K562 (cell line): ENCODE data around the gene ARHGEF10L. TPM values are rescaled to one million over a fixed set of nuclear protein-coding genes. Genes with fewer than 3 reads are reported as not detected.

ENCODE experiments used
- ATAC-seq: fragments of 200-7000 bp; cut with Tn5 transposase; 3 replicates; pipeline ENCODE4 v1.9.1; 2020; ENCODE audit warnings: moderate library complexity
- BruUV-seq: library from RNA; stranded (reverse); fragments of 400-500 nt; replicated peaks from 2 replicates; lab custom pipeline; 2021; lab: Mats Ljungman, UMichigan
- CTCF ChIA-PET: fragments of 300-600 bp; formaldehyde crosslinking; extraction: SDS; loops from one replicate; lab custom pipeline; 2021; ENCODE audit warnings: low intra/inter-chr PET ratio; lab: Yijun Ruan, JAX
- POLR2A ChIA-PET: fragments of 300-600, 350-650 bp; sonication (Branson Sonifier 250); formaldehyde crosslinking; extraction: SDS; loops from one replicate; lab custom pipeline; 2021; ENCODE audit warnings: antibody characterized with exemption, inconsistent platforms; lab: Yijun Ruan, JAX
- DNase-seq, 4 experiments: peaks; one replicate each; pipeline versions ENCODE4 v3.0.0 to v3.0.0-alpha.2; 2011 to 2018; ENCODE audit warnings: low spot score in 3 of 4, mixed read lengths in 3 of 4; ENCODE audit errors: extremely low read depth in 1 of 4
- FAIRE-seq: peaks from 2 replicates; lab custom pipeline; 2011; peaks lifted over from hg19 to GRCh38; lab: Jason Lieb, UNC
- H2AFZ ChIP-seq: 2 replicates; pipeline ENCODE4 v1.6.0; 2011; ENCODE audit warnings: low read depth, low read length, control low read depth, inconsistent platforms
- H3K27ac ChIP-seq: fragments of 200-600 bp; 3 replicates; pipeline ENCODE4 v1.8.0; 2011; ENCODE audit warnings: low read depth, mild to moderate bottlenecking, control low read depth, inconsistent platforms, low read length, moderate library complexity, mixed read lengths; ENCODE audit errors: extremely low read depth
- H3K27me3 ChIP-seq, 2 experiments: fragments of 300-600 bp in 1 of 2; 2 replicates in 1 of 2; 3 replicates in 1 of 2; pipeline versions ENCODE4 v1.6.0 to v1.8.0; 2011; ENCODE audit warnings: inconsistent platforms in 2 of 2, low read length in 2 of 2, mild to moderate bottlenecking in 1 of 2, mixed read lengths in 1 of 2, moderate library complexity in 1 of 2; ENCODE audit not compliant: control insufficient read depth in 2 of 2, insufficient read depth in 2 of 2
- H3K36me3 ChIP-seq: fragments of 300-600 bp; 3 replicates; pipeline ENCODE4 v1.8.0; 2011; ENCODE audit warnings: mild to moderate bottlenecking, low read length, inconsistent platforms; ENCODE audit not compliant: control insufficient read depth, insufficient read depth
- H3K4me1 ChIP-seq, 2 experiments: fragments of 200-600 bp in 1 of 2; replicated peaks in 1 of 2; 2 replicates in 1 of 2; 3 replicates in 1 of 2; pipeline versions ENCODE4 v1.5.1 to v1.8.0; 2011; ENCODE audit warnings: inconsistent platforms in 2 of 2, low read length in 2 of 2, mild to moderate bottlenecking in 1 of 2, mixed read lengths in 1 of 2, moderate library complexity in 1 of 2; ENCODE audit not compliant: control insufficient read depth in 2 of 2, insufficient read depth in 2 of 2
- H3K4me2 ChIP-seq: 2 replicates; pipeline ENCODE4 v1.6.1; 2011; ENCODE audit warnings: low read length, control low read depth, inconsistent platforms, mixed read lengths; ENCODE audit not compliant: insufficient read depth
- H3K4me3 ChIP-seq: fragments of 200-600 bp; sonication (generic), shearing (Covaris generic); 2 replicates; pipeline ENCODE4 v1.5.1; 2016; ENCODE audit warnings: control low read depth, inconsistent platforms
- H3K79me2 ChIP-seq: fragments of 200-600 bp; 3 replicates; pipeline ENCODE4 v1.8.0; 2011; ENCODE audit warnings: low read length, inconsistent platforms; ENCODE audit not compliant: control insufficient read depth, insufficient read depth
- H3K9ac ChIP-seq, 2 experiments: 2 replicates each; pipeline versions ENCODE4 v1.6.0 to v1.6.1; 2011; ENCODE audit warnings: low read depth in 2 of 2, low read length in 2 of 2, control low read depth in 1 of 2, inconsistent platforms in 1 of 2, mild to moderate bottlenecking in 1 of 2, mixed read lengths in 1 of 2; ENCODE audit not compliant: insufficient read depth in 1 of 2
- H3K9me1 ChIP-seq: one replicate; pipeline ENCODE4 v1.6.0; 2011; ENCODE audit warnings: inconsistent platforms, mild to moderate bottlenecking, low read length, moderate library complexity; ENCODE audit not compliant: control insufficient read depth, insufficient read depth
- H3K9me3 ChIP-seq: replicated peaks from 2 replicates; pipeline ENCODE4 v1.5.1; 2011; ENCODE audit warnings: low read depth, low read length, inconsistent platforms; ENCODE audit not compliant: control insufficient read depth, insufficient read depth
- H4K20me1 ChIP-seq: replicated peaks from 2 replicates; pipeline ENCODE4 v1.6.1; 2011; ENCODE audit warnings: low read length, inconsistent platforms, mixed read lengths; ENCODE audit not compliant: control insufficient read depth, insufficient read depth
- DDX20 ChIP-seq: fragments of 450-650 bp; IDR thresholded peaks from 2 replicates; pipeline ENCODE4 v1.6.1; 2016; ENCODE audit warnings: missing genetic modification characterization, low read depth, mild to moderate bottlenecking, missing compliant biosample characterization, moderate library complexity
- ELF4 ChIP-seq: fragments of 450-650 bp; formaldehyde crosslinking; IDR thresholded peaks from 2 replicates; pipeline ENCODE4 v1.4.0; 2022; ENCODE audit warnings: missing genetic modification characterization
- HDAC6 ChIP-seq: IDR thresholded peaks from 2 replicates; pipeline ENCODE4 v1.6.1; 2012; ENCODE audit warnings: low read depth, mild to moderate bottlenecking, control low read depth, inconsistent platforms, low read length, moderate library complexity
- PCBP2 ChIP-seq: fragments of 200-400 bp; formaldehyde crosslinking; IDR thresholded peaks from 2 replicates; pipeline ENCODE4 v1.6.1; 2018; ENCODE audit warnings: low read length, low read depth, mild to moderate bottlenecking, moderate library complexity; ENCODE audit not compliant: poor library complexity, severe bottlenecking
- POLR2AphosphoS5 ChIP-seq: IDR thresholded peaks from 2 replicates; pipeline ENCODE4 v1.6.1; 2011; ENCODE audit warnings: mild to moderate bottlenecking, low read depth, low read length, moderate library complexity; ENCODE audit not compliant: control insufficient read depth, insufficient read depth
- RBM39 ChIP-seq: fragments of 200-400 bp; formaldehyde crosslinking; optimal IDR thresholded peaks from 2 replicates; pipeline ENCODE3; 2018; ENCODE audit warnings: low read depth, low read length
- RREB1 ChIP-seq: fragments of 250-450 bp; sonication (Bioruptor Pico); IDR thresholded peaks from 2 replicates; pipeline ENCODE4 v1.4.0; 2020
- U2AF2 ChIP-seq: fragments of 200-400 bp; formaldehyde crosslinking; optimal IDR thresholded peaks from 2 replicates; pipeline ENCODE3; 2017; ENCODE audit warnings: low read depth, mild to moderate bottlenecking, low read length
- ZNF121 ChIP-seq: sonication (generic); formaldehyde crosslinking; conservative IDR thresholded peaks from 2 replicates; pipeline ENCODE4 v1.8.0; 2022; ENCODE audit warnings: missing genetic modification reagents
- WGBS: fragments of 100-300 bp; shearing (Covaris generic); methylation state at CpG from one replicate; pipeline ENCODE4 v1.1.6; 2016; ENCODE audit warnings: low coverage, mixed read lengths; ENCODE audit not compliant: insufficient coverage; ENCODE audit errors: missing lambda C conversion rate; 5-methylcytosine and 5-hydroxymethylcytosine counted together
- in situ Hi-C: fragments of 300-500 bp; cut with MboI; formaldehyde crosslinking; loops from 4 replicates; pipeline ENCODE4 v1.15.0; 2018; ENCODE audit warnings: inconsistent platforms, mixed read lengths
- intact Hi-C: fragments of 100-400 bp; cut with micrococcal nuclease; formaldehyde crosslinking; loops from 2 replicates; pipeline ENCODE4 v1.14.2; 2022
- polyA plus RNA-seq, 8 experiments: library from polyadenylated mRNA; depleted of rRNA in 4 of 8; stranded (reverse) in 5 of 8; unstranded in 3 of 8; fragments of >200 nt; fragmentation: Nextera tagmentation in 2 of 8; fragmentation: Illumina TruSeq in 1 of 8; extraction: Ambion mirVana in 2 of 8; extraction: Trizol in 1 of 8; gene quantifications; 2 replicates each; pipeline versions ENCODE4 v1.2.1 to v1.2.3, GENCODE V29; 2011 to 2014; ENCODE audit warnings: inconsistent platforms in 1 of 8, missing spikeins in 1 of 8
- total RNA-seq, 7 experiments: library from RNA; depleted of rRNA in 6 of 7; stranded (reverse); fragments of >200 nt in 6 of 7; fragmentation: Illumina TruSeq in 2 of 7; extraction: Trizol in 2 of 7; gene quantifications; 2 replicates each; pipeline versions ENCODE4 v1.2.1 to v1.2.3, GENCODE V29; 2011 to 2021; ENCODE audit warnings: low replicate concordance in 1 of 7
- TF ChIP-seq, protein P1 (sequence below): fragments of 250-450 bp; sonication (Bioruptor Pico); IDR thresholded peaks from 2 replicates; pipeline ENCODE4 v1.5.0; 2020; ENCODE audit warnings: mild to moderate bottlenecking, borderline replicate concordance

The ARHGEF10L gene
- total and polyA plus RNA-seq, 9 of the 15 experiments (the other 6 are each of a cell fraction or from before 2014, with no cell fraction given), result 0.09 to 0.13 TPM; not detected in 7

DNA sequence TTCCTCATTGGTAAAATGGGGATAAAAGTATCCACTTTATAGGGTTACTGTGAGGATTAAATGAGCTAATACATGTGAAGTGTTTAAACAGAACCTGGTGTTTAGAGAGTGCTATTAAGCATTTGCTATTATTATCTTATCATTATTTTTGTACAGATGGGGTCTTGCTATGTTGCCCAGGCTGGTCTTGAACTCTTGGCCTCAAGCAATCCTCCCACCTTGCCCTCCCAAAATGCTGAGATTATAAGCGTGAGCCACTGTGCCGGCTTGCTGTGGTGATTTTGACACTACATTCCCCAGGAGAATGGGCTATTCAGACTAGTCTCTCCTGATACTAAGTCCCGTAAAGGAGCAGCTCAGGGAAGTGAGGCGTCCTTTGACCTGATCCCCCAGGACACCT lies 6.3 kb upstream of the ARHGEF10L start:
- FAIRE-seq (no peak), DNase-seq (no peak), ATAC-seq (no peak)
- H3K27ac ChIP-seq, result no peak overlapping the region
- H3K36me3 ChIP-seq, result no peaks in the 10 kb centered on the region
- ChIA-PET CTCF (no interaction called here), POLR2A (no interaction called here)
- intact Hi-C loops (no loop called here), in situ Hi-C loops (no loop called here)
- WGBS, result 4% methylated on average over 4 of the region's 4 CpGs
- H3K79me2 ChIP-seq, result no peaks in the 10 kb centered on the region
- no peaks in the 10 kb centered on the region for H3K4me1 ChIP-seq
- peaks cover 19 to 56% of the 10 kb centered on the region in 2 experiments; a peak in 4 of 5 replicates for H3K27me3 ChIP-seq
- no peak overlapping the region for H3K9ac ChIP-seq
- H3K9me3 ChIP-seq, result no peaks in the 10 kb centered on the region
- BruUV-seq, result no TSS peak
- H4K20me1 ChIP-seq, result 0 out of 2 replicates have a peak, but pooled peaks cover 4% of the 10 kb centered on the region
- H3K4me2 ChIP-seq, result no peak overlapping the region
- H2AFZ ChIP-seq, result no peak overlapping the region
- H3K9me1 ChIP-seq, result no peaks in the 10 kb centered on the region
- no peak overlapping the region for H3K4me3 ChIP-seq
- TF ChIP-seq DDX20 (tag) (no peak), POLR2AphosphoS5 (no peak), ELF4 (no peak), RREB1 (no peak), PCBP2 (no peak), U2AF2 (no peak), ZNF121 (CRISPR knock-in tag) (peak; percentile 80), RBM39 (no peak), HDAC6 (no peak)
- TF ChIP-seq, protein P1, sequence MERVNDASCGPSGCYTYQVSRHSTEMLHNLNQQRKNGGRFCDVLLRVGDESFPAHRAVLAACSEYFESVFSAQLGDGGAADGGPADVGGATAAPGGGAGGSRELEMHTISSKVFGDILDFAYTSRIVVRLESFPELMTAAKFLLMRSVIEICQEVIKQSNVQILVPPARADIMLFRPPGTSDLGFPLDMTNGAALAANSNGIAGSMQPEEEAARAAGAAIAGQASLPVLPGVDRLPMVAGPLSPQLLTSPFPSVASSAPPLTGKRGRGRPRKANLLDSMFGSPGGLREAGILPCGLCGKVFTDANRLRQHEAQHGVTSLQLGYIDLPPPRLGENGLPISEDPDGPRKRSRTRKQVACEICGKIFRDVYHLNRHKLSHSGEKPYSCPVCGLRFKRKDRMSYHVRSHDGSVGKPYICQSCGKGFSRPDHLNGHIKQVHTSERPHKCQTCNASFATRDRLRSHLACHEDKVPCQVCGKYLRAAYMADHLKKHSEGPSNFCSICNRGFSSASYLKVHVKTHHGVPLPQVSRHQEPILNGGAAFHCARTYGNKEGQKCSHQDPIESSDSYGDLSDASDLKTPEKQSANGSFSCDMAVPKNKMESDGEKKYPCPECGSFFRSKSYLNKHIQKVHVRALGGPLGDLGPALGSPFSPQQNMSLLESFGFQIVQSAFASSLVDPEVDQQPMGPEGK (CRISPR knock-in tag), result no peak
